ENCODE data around the gene AIFM3.
A peak's percentile ranks its signal among the peaks of the same experiment; 100 is the strongest.
"Not testable (repeated sequence)": the region's sequence is repeated elsewhere in the genome, so short reads cannot be mapped to it uniquely, and the experiment has no call there.

Gene AIFM3

GRCh38 chr22:20968281-20968977 lies 1.4 kb downstream of the AIFM3 start:
- TF ChIP-seq CTCF (conservative IDR thresholded peaks at IDR 0.05; ENCODE audit: low read depth, low read length): no peak
- no peak overlapping the region for H3K4me3 ChIP-seq (ENCODE audit: low read depth, low read length)
- DNase-seq (ENCODE audit: low read depth): no peak

GRCh38 chr22:20970939-20971657 lies 4.0 kb downstream of the AIFM3 start:
- TF ChIP-seq CTCF (conservative IDR thresholded peaks at IDR 0.05; ENCODE audit: low read depth, low read length): no peak
- peak; percentile 37 for DNase-seq (ENCODE audit: low read depth)
- H3K4me3 ChIP-seq (ENCODE audit: low read depth, low read length): no peak overlapping the region

GRCh38 chr22:20972014-20972694 lies 5.1 kb downstream of the AIFM3 start:
- not testable (repeated sequence) for DNase-seq (ENCODE audit: low read depth); H3K4me3 ChIP-seq (ENCODE audit: low read depth, low read length)

- no peak for DNase-seq (ENCODE audit: low read depth)
- no peak overlapping the region for H3K4me3 ChIP-seq (ENCODE audit: low read depth, low read length)
- no peak for TF ChIP-seq CTCF (conservative IDR thresholded peaks at IDR 0.05; ENCODE audit: low read depth, low read length)
These were observed 6.0 kb downstream of the AIFM3 start for GRCh38 chr22:20972933-20973577.

- H3K4me3 ChIP-seq (ENCODE audit: low read depth, low read length): no peak overlapping the region
- DNase-seq (ENCODE audit: low read depth): no peak
- no peak for TF ChIP-seq CTCF (conservative IDR thresholded peaks at IDR 0.05; ENCODE audit: low read depth, low read length)
These were observed 6.7 kb downstream of the AIFM3 start for GRCh38 chr22:20973634-20974286.

- no peak overlapping the region for H3K4me3 ChIP-seq (ENCODE audit: low read depth, low read length)
- TF ChIP-seq CTCF (conservative IDR thresholded peaks at IDR 0.05; ENCODE audit: low read depth, low read length): no peak
- no peak for DNase-seq (ENCODE audit: low read depth)
These were observed 7.4 kb downstream of the AIFM3 start for GRCh38 chr22:20974336-20974955.

Data from choroid plexus epithelial cell (primary cell).